Mammary epithelial cell (primary cell): Measurements from ENCODE around the gene TSTD1.

Experiments used
- CTCF ChIP-seq, 2 donors: IDR thresholded peaks in 1 of 2; conservative IDR thresholded peaks in 1 of 2; 2 replicates each; pipeline ENCODE4 v1.5.1; 2011 to 2012; ENCODE audit warnings: inconsistent platforms in 2 of 2, low read length in 2 of 2, mild to moderate bottlenecking in 2 of 2, control low read depth in 1 of 2, low read depth in 1 of 2; ENCODE audit not compliant: insufficient read depth in 1 of 2; ENCODE audit errors: extremely low read depth in 1 of 2
- EZH2 ChIP-seq: IDR thresholded peaks from 2 replicates; pipeline ENCODE4 v1.6.1; 2012; ENCODE audit warnings: low read length, inconsistent platforms, borderline replicate concordance

GRCh38 chr1:161044908-161045735 lies 6.4 kb upstream of the TSTD1 start:
- no peak for TF ChIP-seq CTCF (conservative IDR thresholded peaks at IDR 0.05 in 1 of 2, IDR thresholded peaks at IDR 0.05 in 1 of 2; ENCODE audit: extremely low read depth in 1 of 2, insufficient read depth in 1 of 2, low read depth in 1 of 2, low read length in 2 of 2)
- TF ChIP-seq EZH2 = no peak
